GM15510 (cell line): Measurements from ENCODE around the gene UBASH3A.

ENCODE experiments used
- POLR2A ChIP-seq: IDR thresholded peaks from 3 replicates; pipeline ENCODE4 v1.6.1; 2011; ENCODE audit warnings: borderline replicate concordance; ENCODE audit not compliant: insufficient read length; ENCODE audit errors: extremely low read depth

Gene UBASH3A

DNA sequence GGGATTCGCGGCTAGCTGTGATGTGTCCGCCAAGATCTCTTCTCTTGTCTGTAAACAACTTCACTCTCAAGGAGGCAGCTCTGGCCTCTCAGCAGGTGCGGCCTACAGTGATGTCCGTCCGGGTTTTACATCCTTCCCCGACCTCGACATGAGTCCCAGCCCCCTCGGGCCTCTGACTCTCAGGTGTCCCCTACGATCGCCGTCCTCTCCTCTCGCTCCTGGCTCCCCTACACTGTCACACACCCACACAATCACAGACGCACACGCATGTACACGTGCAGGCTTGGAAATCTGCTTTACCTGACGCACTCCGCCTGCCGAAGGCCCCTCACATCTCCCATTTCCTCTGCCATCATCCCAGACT, 93.1 kb downstream of the UBASH3A start:
- TF ChIP-seq POLR2A, result no peak
